ENCODE results near the gene HOXA2.

HOXA2 gene

GRCh38 chr7:27095897-27096767 lies 6.4 kb downstream of the HOXA2 start, which contains the start of gene HOXA1:
Gene HOXA1, minus strand, starts transcription at chr7:27096000. Its CDS starts 88 bp downstream, at chr7:27095912.
- POLR2A ChIA-PET, result interaction anchor here (0.6 to 1.5 kb wide), 7 partner anchors 10 to 1711 kb away, joined by 3 to 6 read pairs (median 4); partner anchors contain the start of gene HOXA4
- peak within 1 kb of the TSS; percentile 77 for H3K4me3 ChIP-seq (ENCODE audit: low read depth, low read length)
- TF ChIP-seq CTCF (IDR thresholded peaks at IDR 0.05; ENCODE audit: insufficient read depth, low read length, missing control alignments), result no peak
- CTCF ChIA-PET, result interaction anchor here (0.9 to 2.6 kb wide), 7 partner anchors 13 to 413 kb away, joined by 3 to 10 read pairs (median 3); no protein-coding TSS in a partner anchor
- DNase-seq (ENCODE audit: low read depth, low spot score), result peak; percentile 58

GRCh38 chr7:27095050-27095896 lies 7.2 kb downstream of the HOXA2 start:
- peak overlapping the region; percentile 77 for H3K4me3 ChIP-seq (ENCODE audit: low read depth, low read length)
- no peak for DNase-seq (ENCODE audit: low read depth, low spot score)

GRCh38 chr7:27094304-27095049 lies 8.0 kb downstream of the HOXA2 start:
- POLR2A ChIA-PET, result no interaction called here
- CTCF ChIA-PET, result interaction anchor here (1.5 kb wide), 2 partner anchors 9 to 11 kb away, joined by 4 to 5 read pairs; no protein-coding TSS in a partner anchor

More at GRCh38 chr7:27095050-27095896, 7.2 kb downstream of the HOXA2 start:
- POLR2A ChIA-PET, result interaction anchor here (0.9 kb wide), 1 partner anchor 11 kb away, joined by 4 read pairs; no protein-coding TSS in a partner anchor
- TF ChIP-seq CTCF (IDR thresholded peaks at IDR 0.05; ENCODE audit: insufficient read depth, low read length, missing control alignments), result no peak
- CTCF ChIA-PET, result interaction anchor here (1.5 to 2.6 kb wide), 2 partner anchors 10 to 66 kb away, joined by 4 to 10 read pairs; no protein-coding TSS in a partner anchor

GRCh38 chr7:27093184-27093895 lies 9.1 kb downstream of the HOXA2 start:
- DNase-seq (ENCODE audit: low read depth, low spot score), result no peak
- TF ChIP-seq CTCF (IDR thresholded peaks at IDR 0.05; ENCODE audit: insufficient read depth, low read length, missing control alignments), result no peak
- POLR2A ChIA-PET, result no interaction called here
- no peak overlapping the region for H3K4me3 ChIP-seq (ENCODE audit: low read depth, low read length)
- CTCF ChIA-PET, result interaction anchor here (1.5 kb wide), 2 partner anchors 8 to 12 kb away, joined by 4 to 5 read pairs; no protein-coding TSS in a partner anchor

More at GRCh38 chr7:27094304-27095049, 8.0 kb downstream of the HOXA2 start:
- TF ChIP-seq CTCF (IDR thresholded peaks at IDR 0.05; ENCODE audit: insufficient read depth, low read length, missing control alignments), result no peak
- DNase-seq (ENCODE audit: low read depth, low spot score), result no peak
- no peak overlapping the region; the same call in 1 of the 2 replicates for H3K4me3 ChIP-seq (ENCODE audit: low read depth, low read length)

GRCh38 chr7:27092819-27093110 lies 9.7 kb downstream of the HOXA2 start:
- ChIA-PET CTCF (no interaction called here), POLR2A (no interaction called here)
- no peak overlapping the region for H3K4me3 ChIP-seq (ENCODE audit: low read depth, low read length)
- DNase-seq (ENCODE audit: low read depth, low spot score), result no peak
- TF ChIP-seq CTCF (IDR thresholded peaks at IDR 0.05; ENCODE audit: insufficient read depth, low read length, missing control alignments), result no peak
